Stimulated activated CD8-positive, alpha-beta memory T cell treated with anti-CD3 and anti-CD28 coated beads, Interleukin-2, amount 100 ng/mL, for 48 hours (primary cell): ENCODE results near the gene HABP4.

Experiments
- DNase-seq, 2 donors: peaks; one replicate each; pipeline ENCODE4 v3.0.0-alpha.2; 2020; ENCODE audit warnings: low read depth in 2 of 2

The HABP4 gene

GRCh38 chr9:96476013-96476412, 26.0 kb downstream of the HABP4 start:
- no peak for DNase-seq

GRCh38 chr9:96476591-96476990, 26.6 kb downstream of the HABP4 start:
- DNase-seq: no peak

DNA sequence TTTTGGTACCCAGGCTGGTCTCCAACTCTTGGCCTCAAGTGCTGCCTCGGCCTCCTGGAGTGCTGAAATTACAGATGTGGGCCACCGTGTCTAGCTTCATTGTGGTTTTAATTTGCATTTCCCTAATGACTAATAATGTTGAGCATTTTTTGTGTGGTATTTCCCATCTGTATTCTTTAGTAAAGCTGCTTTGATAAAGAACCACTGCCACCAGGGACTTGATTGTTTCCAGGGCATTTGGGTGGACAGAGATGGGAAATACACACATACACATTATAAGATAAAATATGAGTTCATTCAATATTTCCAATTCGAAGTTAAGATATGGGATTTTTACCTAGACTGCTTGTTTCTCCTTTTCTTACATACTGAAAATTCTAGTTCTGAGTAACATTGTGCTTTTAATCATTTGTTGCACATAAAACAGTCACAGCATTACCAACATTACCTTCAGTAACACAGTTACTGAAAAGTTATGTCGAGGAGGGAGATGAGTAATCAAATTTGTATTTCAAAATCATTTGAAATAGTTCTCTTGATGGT, 28.9 kb downstream of the HABP4 start:
- DNase-seq: peak in 1 of 2 donors; percentile 3

DNA sequence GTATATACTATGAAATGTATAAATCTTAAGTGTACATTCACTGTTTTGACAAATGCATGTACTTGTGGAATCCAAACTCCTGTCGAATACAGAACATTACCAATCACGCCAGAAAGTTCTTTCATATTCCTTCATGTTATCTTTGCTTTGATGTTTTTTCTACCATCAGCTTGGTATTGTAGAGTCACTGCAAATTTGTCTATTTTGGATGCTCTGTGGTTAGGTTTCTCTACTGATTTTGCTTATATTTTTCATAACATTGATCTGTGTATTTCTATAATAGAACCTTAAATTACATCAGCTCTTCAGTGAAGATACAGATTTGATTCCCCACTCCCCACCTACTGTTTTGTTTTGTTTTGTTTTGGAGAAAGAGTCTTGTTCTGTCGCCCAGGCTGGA, 30.8 kb downstream of the HABP4 start:
- no peak for DNase-seq

GRCh38 chr9:96482476-96482875, 32.5 kb downstream of the HABP4 start:
- DNase-seq: no peak

GRCh38 chr9:96483197-96483596, 33.2 kb downstream of the HABP4 start:
- no peak for DNase-seq

- no peak for DNase-seq
Observed at GRCh38 chr9:96483733-96484390, 33.9 kb downstream of the HABP4 start.

- DNase-seq: no peak
Observed at GRCh38 chr9:96484521-96484931, 34.6 kb downstream of the HABP4 start.

- no peak for DNase-seq
Observed at GRCh38 chr9:96485280-96485679, 35.3 kb downstream of the HABP4 start.

- no peak for DNase-seq
Observed at GRCh38 chr9:96486386-96487028, 36.5 kb downstream of the HABP4 start.

GRCh38 chr9:96487029-96487396, 37.0 kb downstream of the HABP4 start:
- DNase-seq: no peak

DNA sequence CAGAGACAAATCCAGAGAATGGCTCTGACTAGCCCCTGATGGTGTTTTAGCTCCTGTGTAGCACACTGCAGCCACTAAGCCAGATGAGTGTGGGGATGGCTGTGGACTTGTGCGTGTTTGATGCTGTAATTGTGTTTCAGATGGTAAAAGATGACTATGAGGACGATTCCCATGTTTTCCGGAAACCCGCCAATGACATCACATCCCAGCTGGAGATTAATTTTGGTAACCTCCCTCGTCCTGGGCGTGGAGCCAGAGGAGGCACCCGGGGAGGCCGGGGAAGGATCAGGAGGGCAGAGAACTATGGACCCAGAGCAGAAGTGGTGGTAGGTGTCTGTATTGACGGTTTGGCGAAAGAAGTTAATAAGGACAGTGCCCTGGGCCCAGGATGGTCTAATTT, 38.0 kb downstream of the HABP4 start:
- no peak for DNase-seq

- DNase-seq: no peak
Observed at GRCh38 chr9:96489482-96489979, 39.6 kb downstream of the HABP4 start.

- no peak for DNase-seq
Observed at GRCh38 chr9:96490534-96491078, 40.6 kb downstream of the HABP4 start.

- DNase-seq: no peak
Observed at GRCh38 chr9:96491079-96491879, 41.3 kb downstream of the HABP4 start.

GRCh38 chr9:96491880-96492525, 42.0 kb downstream of the HABP4 start:
- DNase-seq: no peak

DNA sequence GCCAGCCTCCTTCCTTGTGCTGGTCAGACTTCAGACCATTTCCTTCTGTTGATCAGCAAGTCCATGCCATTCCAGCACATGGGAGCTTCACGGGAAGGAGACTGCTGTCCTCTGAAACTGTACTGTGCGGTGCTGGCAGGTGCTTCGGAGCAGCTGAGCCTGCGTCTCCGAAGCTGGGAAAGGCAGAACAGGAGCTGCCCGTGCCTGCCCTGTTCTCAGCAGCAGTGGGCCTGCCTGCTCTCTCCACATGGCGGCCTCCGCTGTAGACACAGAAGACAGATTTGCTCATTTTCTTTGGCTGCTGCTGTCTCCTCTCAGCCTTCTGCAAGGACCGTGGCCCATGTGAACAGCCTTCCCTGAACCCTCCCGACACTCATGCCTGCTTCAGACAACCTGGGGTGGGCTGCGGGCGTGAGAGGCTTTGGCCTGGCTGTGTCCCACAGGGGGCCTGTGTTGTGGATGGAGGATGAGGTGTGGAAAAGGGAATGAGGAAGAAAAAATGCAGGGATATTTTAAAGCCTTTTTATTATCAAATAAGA, 43.1 kb downstream of the HABP4 start:
- no peak for DNase-seq

DNA sequence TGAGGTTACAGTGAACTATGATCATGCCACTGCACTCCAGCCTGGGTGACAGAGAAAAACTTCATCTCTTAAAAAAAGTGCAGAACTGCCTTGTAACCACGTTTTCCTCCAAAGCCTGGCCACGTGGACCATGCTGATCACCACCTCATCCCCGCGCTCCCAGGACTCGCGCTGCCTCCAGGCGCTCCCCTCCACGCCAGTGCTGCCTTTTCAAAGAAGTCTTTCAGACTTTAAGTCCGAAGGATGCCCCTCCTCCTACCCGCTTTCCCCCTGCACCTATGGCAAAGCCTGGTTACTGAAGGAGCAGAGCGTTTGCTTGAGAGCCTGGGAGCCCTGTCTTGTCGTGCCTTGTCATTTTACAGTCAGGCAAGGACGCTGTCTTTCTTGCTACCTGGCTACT, 43.8 kb downstream of the HABP4 start:
- no peak for DNase-seq

GRCh38 chr9:96494215-96494800, 44.3 kb downstream of the HABP4 start:
- no peak for DNase-seq

- DNase-seq: no peak
Observed at GRCh38 chr9:96495341-96495740, 45.4 kb downstream of the HABP4 start.
